ENCODE results near the gene VTI1B. TPM values are rescaled to one million over a fixed set of nuclear protein-coding genes. Genes with fewer than 3 reads are reported as not detected.
"Not testable (repeated sequence)": the region's sequence is repeated elsewhere in the genome, so short reads cannot be mapped to it uniquely, and the experiment has no call there.

VTI1B gene
- total RNA-seq, 1 donor from 2014 or later = 122 TPM

GRCh38 chr14:67610491-67610890 lies 63.9 kb downstream of the VTI1B start:
- intact Hi-C loops (cut with DNase I) = no loop called here
- Histone ChIP-seq H3K27me3 (no peaks in the 10 kb centered on the region), H3K9me3 (no peaks in the 10 kb centered on the region), H3K27ac (no peak overlapping the region), H3K36me3 (no peaks in the 10 kb centered on the region), H3K4me3 (no peak overlapping the region), H3K4me1 (no peaks in the 10 kb centered on the region)
- no peak for DNase-seq
- TF ChIP-seq CTCF (IDR thresholded peaks at IDR 0.05) = no peak
- no peak for ATAC-seq

- H3K4me3 ChIP-seq = no peak overlapping the region
- H3K36me3 ChIP-seq = no peaks in the 10 kb centered on the region
- H3K9me3 ChIP-seq = no peaks in the 10 kb centered on the region
- H3K27ac ChIP-seq = no peak overlapping the region
- no peaks in the 10 kb centered on the region for H3K4me1 ChIP-seq
- DNase-seq (no peak), ATAC-seq (no peak)
- intact Hi-C loops (cut with DNase I) = no loop called here
- H3K27me3 ChIP-seq = no peaks in the 10 kb centered on the region
- TF ChIP-seq CTCF (IDR thresholded peaks at IDR 0.05) = no peak
Observed at GRCh38 chr14:67609642-67610310, 64.7 kb downstream of the VTI1B start.

- TF ChIP-seq CTCF (IDR thresholded peaks at IDR 0.05) = no peak
- intact Hi-C loops (cut with DNase I) = no loop called here
- H3K9me3 ChIP-seq = no peaks in the 10 kb centered on the region
- no peak for DNase-seq
- H3K27ac ChIP-seq = no peak overlapping the region
- ATAC-seq = no peak
- H3K4me3 ChIP-seq = no peak overlapping the region
- H3K36me3 ChIP-seq = no peaks in the 10 kb centered on the region
- H3K4me1 ChIP-seq = no peaks in the 10 kb centered on the region
- H3K27me3 ChIP-seq = no peaks in the 10 kb centered on the region
Observed at GRCh38 chr14:67607646-67608045, 66.8 kb downstream of the VTI1B start.

- ATAC-seq (no peak), DNase-seq (no peak)
- Histone ChIP-seq H3K27ac (no peak overlapping the region), H3K4me3 (no peak overlapping the region), H3K36me3 (no peaks in the 10 kb centered on the region), H3K9me3 (no peaks in the 10 kb centered on the region), H3K4me1 (peaks cover 14% of the 10 kb centered on the region), H3K27me3 (no peaks in the 10 kb centered on the region)
- no peak for TF ChIP-seq CTCF (IDR thresholded peaks at IDR 0.05)
- intact Hi-C loops (cut with DNase I) = no loop called here
Observed at GRCh38 chr14:67602995-67603545, 71.4 kb downstream of the VTI1B start.

GRCh38 chr14:67602076-67602475 lies 72.4 kb downstream of the VTI1B start:
- Histone ChIP-seq H3K4me1 (peaks cover 14% of the 10 kb centered on the region), H3K4me3 (no peak overlapping the region), H3K27ac (no peak overlapping the region), H3K9me3 (no peaks in the 10 kb centered on the region), H3K36me3 (no peaks in the 10 kb centered on the region), H3K27me3 (no peaks in the 10 kb centered on the region)
- no peak for TF ChIP-seq CTCF (IDR thresholded peaks at IDR 0.05)
- DNase-seq (no peak), ATAC-seq (no peak)
- intact Hi-C loops (cut with DNase I) = no loop called here

- DNase-seq; intact Hi-C loops (cut with DNase I); ATAC-seq; H3K36me3 ChIP-seq; H3K27me3 ChIP-seq; H3K9me3 ChIP-seq: not testable (repeated sequence)
- Histone ChIP-seq H3K27ac (peak overlapping the region; percentile 88), H3K4me1 (peaks cover 14% of the 10 kb centered on the region), H3K4me3 (peak overlapping the region; percentile 100)
Observed at GRCh38 chr14:67600562-67600974, 73.9 kb downstream of the VTI1B start.

All from upper lobe of right lung (tissue), 1 donor.